DND-41 (cell line): ENCODE measurements around the gene GNB1L.
A peak's percentile ranks its signal among the peaks of the same experiment; 100 is the strongest.
"Not testable (repeated sequence)": the region's sequence is repeated elsewhere in the genome, so short reads cannot be mapped to it uniquely, and the experiment has no call there.

ENCODE experiments used
- ATAC-seq: fragments of 200-7000 bp; cut with Tn5 transposase; 3 replicates; pipeline ENCODE4 v1.9.1; 2021; ENCODE audit warnings: low read depth; ENCODE audit not compliant: insufficient read depth
- DNase-seq: peaks from one replicate; pipeline ENCODE4 v3.0.0-alpha.2; 2020
- H2AFZ ChIP-seq: 2 replicates; pipeline ENCODE4 v1.6.0; 2012; ENCODE audit warnings: low read depth, low read length
- H3K27ac ChIP-seq: 2 replicates; pipeline ENCODE4 v1.5.1; 2012; ENCODE audit warnings: low read length, inconsistent platforms
- H3K27me3 ChIP-seq: fragments of 200-600 bp; sonication (generic); 2 replicates; pipeline ENCODE4 v1.6.0; 2012; ENCODE audit warnings: low read length, mild to moderate bottlenecking, inconsistent platforms; ENCODE audit not compliant: insufficient read depth, poor library complexity
- H3K36me3 ChIP-seq: 2 replicates; pipeline ENCODE4 v1.5.1; 2012; ENCODE audit warnings: low read length, inconsistent platforms; ENCODE audit not compliant: insufficient read depth
- H3K4me1 ChIP-seq: 2 replicates; pipeline ENCODE4 v1.5.1; 2012; ENCODE audit warnings: mild to moderate bottlenecking, low read length; ENCODE audit not compliant: insufficient read depth
- H3K4me2 ChIP-seq: 2 replicates; pipeline ENCODE4 v1.6.0; 2012; ENCODE audit warnings: mild to moderate bottlenecking, moderate library complexity, low read length, inconsistent platforms; ENCODE audit not compliant: insufficient read depth
- H3K4me3 ChIP-seq, 2 experiments: fragments of 200-600 bp in 1 of 2; shearing (Covaris generic) in 1 of 2; 2 replicates each; pipeline ENCODE4 v1.5.1; 2012 to 2016; ENCODE audit warnings: inconsistent platforms in 2 of 2, low read length in 2 of 2, mild to moderate bottlenecking in 2 of 2, low read depth in 1 of 2, moderate library complexity in 1 of 2
- H3K79me2 ChIP-seq: 2 replicates; pipeline ENCODE4 v1.6.0; 2012; ENCODE audit warnings: low read length, inconsistent platforms; ENCODE audit not compliant: insufficient read depth
- H3K9ac ChIP-seq: 2 replicates; pipeline ENCODE4 v1.6.0; 2012; ENCODE audit warnings: low read depth, mild to moderate bottlenecking, inconsistent platforms, low read length, moderate library complexity
- H3K9me3 ChIP-seq: 2 replicates; pipeline ENCODE4 v1.5.1; 2012; ENCODE audit warnings: low read length, moderate library complexity, mild to moderate bottlenecking, inconsistent platforms; ENCODE audit not compliant: insufficient read depth, severe bottlenecking
- H4K20me1 ChIP-seq: 2 replicates; pipeline ENCODE4 v1.6.0; 2012; ENCODE audit warnings: low read length; ENCODE audit not compliant: insufficient read depth
- CTCF ChIP-seq: IDR thresholded peaks from 2 replicates; pipeline ENCODE4 v1.5.1; 2012; ENCODE audit warnings: borderline replicate concordance, low read length, moderate library complexity, mild to moderate bottlenecking; ENCODE audit not compliant: poor library complexity, severe bottlenecking; ENCODE audit errors: extremely low read depth
- EZH2 ChIP-seq: IDR thresholded peaks from 3 replicates; pipeline ENCODE4 v1.6.1; 2012; ENCODE audit warnings: borderline replicate concordance, low read depth, mild to moderate bottlenecking, moderate library complexity, low read length, inconsistent platforms; ENCODE audit not compliant: severe bottlenecking

Gene GNB1L

GRCh38 chr22:19834599-19834998 is 20.1 kb downstream of the GNB1L start:
- H3K4me3 ChIP-seq, result no peak overlapping the region
- H3K4me2 ChIP-seq, result no peak overlapping the region
- H3K36me3 ChIP-seq, result no peaks in the 10 kb centered on the region
- no peaks in the 10 kb centered on the region for H3K27me3 ChIP-seq
- TF ChIP-seq CTCF, result no peak
- TF ChIP-seq EZH2, result no peak
- DNase-seq (no peak), ATAC-seq (no peak)
- peaks cover 21% of the 10 kb centered on the region for H3K4me1 ChIP-seq
- H4K20me1 ChIP-seq, result 0 out of 2 replicates have a peak, but pooled peaks cover 3% of the 10 kb centered on the region
- no peak overlapping the region for H3K27ac ChIP-seq
- no peaks in the 10 kb centered on the region for H3K9me3 ChIP-seq
- H3K79me2 ChIP-seq, result peaks cover 65% of the 10 kb centered on the region
- H3K9ac ChIP-seq, result no peak overlapping the region
- H2AFZ ChIP-seq, result no peak overlapping the region

- H4K20me1 ChIP-seq, H3K4me2 ChIP-seq, H3K4me3 ChIP-seq, H3K27me3 ChIP-seq, DNase-seq, ATAC-seq, H2AFZ ChIP-seq, H3K9me3 ChIP-seq, H3K36me3 ChIP-seq, H3K9ac ChIP-seq: not testable (repeated sequence)
- Histone ChIP-seq H3K4me1 (peaks cover 21% of the 10 kb centered on the region), H3K79me2 (peaks cover 60% of the 10 kb centered on the region), H3K27ac (peak overlapping the region; percentile 65; the same call in 1 of the 2 replicates)
These were observed 21.3 kb downstream of the GNB1L start for GRCh38 chr22:19833327-19833726.

- DNase-seq (peak; percentile 58), ATAC-seq (peak; percentile 86)
- Histone ChIP-seq H3K79me2 (peaks cover 59% of the 10 kb centered on the region), H3K4me2 (no peak overlapping the region), H4K20me1 (0 out of 2 replicates have a peak, but pooled peaks cover 3% of the 10 kb centered on the region), H2AFZ (no peak overlapping the region), H3K36me3 (no peaks in the 10 kb centered on the region), H3K27ac (peak overlapping the region; percentile 65), H3K4me1 (peaks cover 21% of the 10 kb centered on the region), H3K9ac (peak overlapping the region; percentile 19; the same call in 1 of the 2 replicates), H3K4me3 (no peak overlapping the region), H3K9me3 (no peaks in the 10 kb centered on the region), H3K27me3 (no peaks in the 10 kb centered on the region)
- TF ChIP-seq CTCF, result peak; percentile 35
- no peak for TF ChIP-seq EZH2
These were observed 22.1 kb downstream of the GNB1L start for GRCh38 chr22:19832476-19833108.

GRCh38 chr22:19831979-19832378 is 22.7 kb downstream of the GNB1L start:
- peak overlapping the region; percentile 43; the same call in 1 of the 2 replicates for H3K27ac ChIP-seq
- not testable (repeated sequence) for H3K27me3 ChIP-seq, H3K4me3 ChIP-seq, H3K9me3 ChIP-seq, DNase-seq, H2AFZ ChIP-seq, H3K36me3 ChIP-seq, H4K20me1 ChIP-seq, H3K4me2 ChIP-seq, ATAC-seq
- peaks cover 21% of the 10 kb centered on the region for H3K4me1 ChIP-seq
- H3K9ac ChIP-seq, result peak overlapping the region; percentile 19; the same call in 1 of the 2 replicates
- H3K79me2 ChIP-seq, result peaks cover 59% of the 10 kb centered on the region
